SH-SY5Y (cell line): ENCODE measurements around the gene CPEB1.

Experiments used
- GATA2 ChIP-seq: IDR thresholded peaks from 2 replicates; pipeline ENCODE4 v1.6.1; 2011; ENCODE audit warnings: mild to moderate bottlenecking, low read depth, low read length
- GATA3 ChIP-seq: IDR thresholded peaks from 2 replicates; pipeline ENCODE4 v1.6.1; 2011; ENCODE audit warnings: low read depth, mild to moderate bottlenecking, low read length, moderate library complexity

CPEB1 gene

GRCh38 chr15:82660378-82660777 is 13.2 kb upstream of the CPEB1 start:
- TF ChIP-seq GATA3, result no peak

GRCh38 chr15:82656641-82657266 is 9.6 kb upstream of the CPEB1 start:
- TF ChIP-seq GATA2, result no peak
- no peak for TF ChIP-seq GATA3

DNA sequence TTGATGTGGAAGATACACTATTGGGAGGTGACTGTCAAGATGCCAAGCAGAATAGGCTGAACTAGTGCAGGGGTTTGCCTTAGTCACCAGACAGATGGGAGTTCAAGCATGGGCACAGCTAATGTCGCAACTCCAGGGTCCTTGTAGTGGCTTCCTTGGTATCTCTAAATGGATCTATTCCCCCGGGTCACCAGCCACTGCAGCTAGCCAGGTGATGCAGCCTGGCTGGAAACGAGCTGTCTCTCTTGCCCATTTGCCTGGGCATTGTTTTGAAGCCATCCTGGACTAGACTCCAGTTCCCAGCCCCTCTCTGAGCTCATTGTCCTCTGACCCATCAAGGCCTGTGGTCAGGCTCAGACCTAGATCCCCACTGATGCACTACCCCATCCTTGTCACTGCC is 8.4 kb upstream of the CPEB1 start:
- TF ChIP-seq GATA2, result no peak
- TF ChIP-seq GATA3, result no peak

- TF ChIP-seq GATA3, result no peak
- no peak for TF ChIP-seq GATA2
Observed at GRCh38 chr15:82653483-82654168, 6.5 kb upstream of the CPEB1 start.

DNA sequence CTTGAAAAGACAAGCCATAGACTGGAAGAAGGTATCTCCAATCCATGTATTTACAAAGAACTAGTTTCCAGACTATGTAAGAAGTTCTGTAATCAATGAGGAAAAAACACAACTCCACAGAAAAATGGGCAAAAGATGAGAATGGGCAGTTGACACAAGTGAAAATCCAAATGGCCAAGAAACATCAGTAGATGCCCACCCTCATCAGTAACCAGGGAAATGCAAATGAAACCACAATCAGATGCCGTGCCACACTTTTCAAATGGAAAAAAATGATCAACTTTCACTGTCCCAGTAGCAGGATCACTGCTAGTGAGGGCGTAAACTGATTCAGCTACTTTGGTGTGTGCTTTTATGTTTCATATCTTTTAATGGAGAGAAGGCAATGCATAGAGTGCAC is 4.5 kb upstream of the CPEB1 start:
- TF ChIP-seq GATA2 (no peak), GATA3 (no peak)

GRCh38 chr15:82650046-82650670 is 3.0 kb upstream of the CPEB1 start:
- TF ChIP-seq GATA3, result no peak
- TF ChIP-seq GATA2, result no peak

DNA sequence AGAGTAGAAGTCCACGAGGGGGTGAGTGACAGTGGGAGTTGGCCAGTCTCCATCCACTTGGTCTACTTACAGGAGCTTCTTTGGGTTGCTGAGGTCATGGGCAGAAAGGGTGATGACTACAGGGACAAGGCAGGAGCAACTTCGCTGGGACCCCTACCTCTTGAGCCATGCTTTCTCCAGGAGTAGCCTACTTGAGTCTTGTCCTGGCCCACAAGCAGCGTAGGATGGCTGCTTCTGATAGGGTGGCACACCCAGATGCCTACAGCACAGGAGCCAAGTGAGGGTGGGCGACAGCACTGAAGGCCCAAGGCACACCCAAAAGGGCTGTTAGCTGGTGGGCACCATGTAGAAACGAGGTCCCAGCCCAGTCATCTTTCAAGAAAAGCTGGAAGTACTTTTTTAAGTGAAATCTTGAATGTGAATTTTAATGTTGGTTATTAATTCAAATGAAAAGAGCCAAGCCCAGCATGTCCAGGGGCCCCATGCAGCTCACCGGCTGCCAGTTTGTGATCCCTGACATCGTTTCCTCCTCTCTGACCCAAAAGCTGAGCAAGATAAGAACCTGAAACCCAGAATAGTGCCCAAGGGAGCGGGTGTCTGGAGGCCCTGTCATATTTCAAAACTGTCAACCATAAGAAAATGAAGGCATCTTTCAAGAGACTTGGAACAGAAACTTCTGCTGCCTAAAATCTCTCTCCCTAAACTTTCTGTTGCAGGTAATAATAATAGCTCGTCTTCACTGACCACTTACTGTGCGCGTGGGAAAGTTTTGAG is 2.2 kb upstream of the CPEB1 start:
- no peak for TF ChIP-seq GATA2
- TF ChIP-seq GATA3, result no peak

DNA sequence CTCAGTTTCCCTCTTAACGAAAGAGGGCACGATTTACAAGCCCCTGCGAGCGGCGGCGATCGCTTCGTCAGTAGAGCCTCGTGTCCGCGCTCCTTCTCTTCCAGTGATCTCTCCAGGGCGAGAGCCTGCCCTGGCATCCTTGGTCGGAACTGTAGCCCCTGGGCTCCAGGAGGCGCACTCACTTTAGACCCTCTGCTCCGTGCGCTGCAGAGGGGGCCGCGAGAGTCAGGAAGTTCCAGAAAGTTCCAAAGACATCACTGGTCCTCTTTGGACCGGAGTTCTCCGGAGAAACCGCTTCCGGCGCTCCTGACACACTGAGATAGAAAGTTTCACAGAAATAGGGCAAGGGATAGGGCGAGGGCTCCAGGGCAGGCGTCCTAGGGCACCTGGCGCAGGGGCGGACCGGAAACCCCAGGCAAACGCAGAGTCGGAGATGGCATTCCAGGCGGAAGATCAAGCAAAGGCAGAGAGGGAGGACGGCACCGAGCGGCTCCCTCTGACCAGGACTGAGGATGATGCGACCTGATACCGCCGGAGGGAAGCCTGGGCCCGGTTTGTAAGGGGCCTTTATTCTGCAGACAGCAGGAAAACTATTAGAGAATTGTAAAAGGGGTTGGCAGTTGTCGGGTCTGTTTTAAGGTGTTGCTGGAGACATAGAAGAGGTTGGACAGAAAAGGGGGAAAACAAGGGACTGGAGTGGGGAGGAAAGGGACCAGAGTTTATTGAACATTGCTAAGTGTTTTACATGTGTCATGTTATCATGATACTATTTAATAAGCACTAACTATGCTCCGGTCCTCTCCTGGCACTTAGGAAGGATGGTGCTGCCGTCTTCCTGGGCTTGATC is 1.3 kb upstream of the CPEB1 start:
- TF ChIP-seq GATA3 (no peak), GATA2 (no peak)

DNA sequence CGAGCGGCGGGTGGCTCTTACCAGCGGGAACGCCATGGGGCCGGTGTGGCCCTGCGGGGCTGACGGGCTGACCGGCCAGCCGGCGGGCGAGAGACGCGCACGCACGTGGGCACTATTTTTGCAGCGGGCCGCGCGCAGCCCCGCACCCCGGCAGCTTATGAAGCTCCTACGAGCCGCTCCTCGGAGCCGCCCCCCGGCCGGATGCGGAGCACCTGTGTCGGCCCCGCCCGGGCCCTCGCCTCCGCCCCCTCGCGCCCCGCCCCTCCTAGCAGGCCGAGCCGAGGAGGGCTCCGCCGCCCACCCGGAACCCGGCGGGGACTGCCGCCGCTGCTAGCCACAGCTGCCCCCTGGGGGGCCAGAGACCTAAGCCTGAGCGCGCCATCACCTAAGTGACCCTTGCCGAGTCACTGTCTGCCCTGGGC is 683 bp upstream of the CPEB1 start:
- TF ChIP-seq GATA3 (no peak), GATA2 (no peak)

- TF ChIP-seq GATA2 (no peak), GATA3 (no peak)
Observed at GRCh38 chr15:82646250-82647044, 716 bp downstream of the CPEB1 start.

DNA sequence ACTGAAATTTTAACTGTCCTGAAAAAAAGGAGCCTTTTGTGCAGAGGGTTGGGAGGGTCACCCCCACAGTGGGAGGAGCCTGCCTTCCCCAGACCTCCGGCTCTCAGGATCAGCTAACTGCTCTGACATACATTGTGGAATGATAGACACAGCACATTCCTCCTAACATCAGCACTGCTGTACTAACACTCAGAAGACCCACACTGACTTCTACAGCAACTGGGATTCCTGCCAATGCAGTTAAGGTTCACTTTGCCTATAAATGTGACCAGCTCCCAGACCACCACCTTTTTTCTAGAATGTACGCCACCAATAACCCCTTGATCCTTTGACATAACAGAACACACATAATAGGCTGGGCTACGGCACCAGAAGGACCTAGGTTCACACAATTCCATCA is 3.2 kb downstream of the CPEB1 start:
- TF ChIP-seq GATA3, result no peak
- TF ChIP-seq GATA2, result no peak

DNA sequence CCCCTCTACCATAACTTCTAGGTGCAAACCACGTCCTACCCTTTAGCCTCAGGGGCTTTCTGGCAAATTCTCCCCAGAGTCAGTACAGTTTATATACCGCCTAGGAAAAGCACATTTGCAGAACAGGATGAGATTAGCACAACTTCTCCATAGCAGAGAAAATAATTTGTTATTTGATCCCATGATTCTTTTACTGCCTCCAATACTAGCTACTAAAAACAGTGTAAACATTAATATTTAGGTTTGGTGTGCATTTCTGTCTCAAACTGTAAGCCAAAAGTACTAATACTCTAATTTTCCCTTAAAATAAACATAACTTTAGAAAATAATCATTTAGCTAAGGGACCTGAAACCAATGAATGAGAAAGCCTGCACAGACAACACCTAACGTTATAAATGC is 4.5 kb downstream of the CPEB1 start:
- TF ChIP-seq GATA2 (no peak), GATA3 (no peak)
